Suppressor macrophage treated with lipopolysaccharide for 4 hours (primary cell): Measurements from ENCODE around the gene PHOX2A.
A peak's percentile ranks its signal among the peaks of the same experiment; 100 is the strongest.
"Not testable (repeated sequence)": the region's sequence is repeated elsewhere in the genome, so short reads cannot be mapped to it uniquely, and the experiment has no call there.

ENCODE experiments used
- DNase-seq: peaks from one replicate; pipeline ENCODE4 v3.0.0-alpha.2; 2020

PHOX2A gene

GRCh38 chr11:72221386-72222075 lies 22.4 kb downstream of the PHOX2A start:
- peak; percentile 67 for DNase-seq

- no peak for DNase-seq
Observed at GRCh38 chr11:72220696-72221363, 23.1 kb downstream of the PHOX2A start.

GRCh38 chr11:72218251-72218745 lies 25.7 kb downstream of the PHOX2A start:
- DNase-seq, result no peak

- peak; percentile 46 for DNase-seq
Observed at GRCh38 chr11:72217841-72218240, 26.1 kb downstream of the PHOX2A start.

GRCh38 chr11:72216638-72217037 lies 27.3 kb downstream of the PHOX2A start, which contains the start of gene FOLR2:
FOLR2 (plus strand) TSS chr11:72216794; CDS start chr11:72218585, 1,791 bp downstream.
- no peak for DNase-seq

GRCh38 chr11:72209101-72209500 lies 34.9 kb downstream of the PHOX2A start:
- DNase-seq, result peak; percentile 73

GRCh38 chr11:72208281-72208680 lies 35.7 kb downstream of the PHOX2A start:
- DNase-seq, result peak; percentile 57

- not testable (repeated sequence) for DNase-seq
Observed at GRCh38 chr11:72206794-72207193, 37.2 kb downstream of the PHOX2A start.

GRCh38 chr11:72204886-72205285 lies 39.1 kb downstream of the PHOX2A start:
- peak; percentile 42 for DNase-seq

- DNase-seq, result no peak
Observed at GRCh38 chr11:72203163-72203562, 40.8 kb downstream of the PHOX2A start.

GRCh38 chr11:72202571-72202970 lies 41.4 kb downstream of the PHOX2A start:
- no peak for DNase-seq

- not testable (repeated sequence) for DNase-seq
Observed at GRCh38 chr11:72201445-72201844, 42.5 kb downstream of the PHOX2A start.

- DNase-seq, result no peak
Observed at GRCh38 chr11:72195518-72196270, 48.3 kb downstream of the PHOX2A start.

- peak; percentile 13 for DNase-seq
Observed at GRCh38 chr11:72191961-72192381, 52.0 kb downstream of the PHOX2A start, which contains the start of gene FOLR1. FOLR1 (plus strand) TSS chr11:72192140; CDS start chr11:72192174, 34 bp downstream.

- no peak for DNase-seq
Observed at GRCh38 chr11:72190631-72191071, 53.3 kb downstream of the PHOX2A start.

- DNase-seq, result no peak
Observed at GRCh38 chr11:72189455-72190250, 54.3 kb downstream of the PHOX2A start.
